Measurements from ENCODE around the gene KIFBP.

GRCh38 chr10:69042838-69043237 lies 54.2 kb downstream of the KIFBP start:
- no peak for TF ChIP-seq CTCF (IDR thresholded peaks at IDR 0.05)
- TF ChIP-seq POLR2A (IDR thresholded peaks at IDR 0.05): no peak

All from uterus (tissue), 2 donors.